HEK293T (cell line): ENCODE measurements around the gene CFAP410.

ENCODE experiments used
- ARNT ChIP-seq: fragments of 450-650 bp; IDR thresholded peaks from 2 replicates; pipeline ENCODE4 v1.6.1; 2017; ENCODE audit warnings: mild to moderate bottlenecking
- BHLHE40 ChIP-seq: fragments of 450-650 bp; IDR thresholded peaks from 2 replicates; pipeline ENCODE4 v1.6.1; 2016; ENCODE audit warnings: mild to moderate bottlenecking, moderate library complexity, borderline replicate concordance
- ELF4 ChIP-seq: fragments of 450-650 bp; IDR thresholded peaks from 2 replicates; pipeline ENCODE4 v1.6.1; 2017; ENCODE audit warnings: antibody characterized with exemption
- FOXM1 ChIP-seq: fragments of 450-650 bp; IDR thresholded peaks from 2 replicates; pipeline ENCODE4 v1.6.1; 2017; ENCODE audit warnings: mild to moderate bottlenecking, borderline replicate concordance
- HDGF ChIP-seq: fragments of 450-650 bp; IDR thresholded peaks from 2 replicates; pipeline ENCODE4 v1.6.1; 2017; ENCODE audit warnings: antibody characterized with exemption, borderline replicate concordance
- L3MBTL2 ChIP-seq: fragments of 450-650 bp; conservative IDR thresholded peaks from 2 replicates; pipeline ENCODE4 v1.6.1; 2016; ENCODE audit warnings: mild to moderate bottlenecking
- NFRKB ChIP-seq: fragments of 450-650 bp; IDR thresholded peaks from 2 replicates; pipeline ENCODE4 v1.6.1; 2016; ENCODE audit warnings: mild to moderate bottlenecking, moderate library complexity
- PKNOX1 ChIP-seq: fragments of 450-650 bp; IDR thresholded peaks from 2 replicates; pipeline ENCODE4 v1.6.1; 2016
- SP1 ChIP-seq: fragments of 450-650 bp; IDR thresholded peaks from 2 replicates; pipeline ENCODE4 v1.6.1; 2017
- SUZ12 ChIP-seq: fragments of 450-650 bp; IDR thresholded peaks from 2 replicates; pipeline ENCODE4 v1.6.1; 2016; ENCODE audit warnings: mild to moderate bottlenecking
- TARDBP ChIP-seq: fragments of 450-650 bp; IDR thresholded peaks from 2 replicates; pipeline ENCODE4 v1.6.1; 2016
- ZNF384 ChIP-seq: fragments of 450-650 bp; IDR thresholded peaks from 2 replicates; pipeline ENCODE4 v1.6.1; 2016

GRCh38 chr21:44324106-44324853 lies 14.9 kb downstream of the CFAP410 start:
- TF ChIP-seq ELF4 (no peak), SP1 (no peak), L3MBTL2 (no peak), NFRKB (no peak), FOXM1 (no peak), TARDBP (no peak), HDGF (no peak), BHLHE40 (no peak), SUZ12 (no peak), ARNT (no peak), ZNF384 (no peak), PKNOX1 (no peak)
